ENCODE data around the gene AMPD1. TPM values are rescaled to one million over a fixed set of nuclear protein-coding genes. Genes with fewer than 3 reads are reported as not detected.

AMPD1 gene
- total RNA-seq, 1 experiment from 2014 or later = not detected

DNA sequence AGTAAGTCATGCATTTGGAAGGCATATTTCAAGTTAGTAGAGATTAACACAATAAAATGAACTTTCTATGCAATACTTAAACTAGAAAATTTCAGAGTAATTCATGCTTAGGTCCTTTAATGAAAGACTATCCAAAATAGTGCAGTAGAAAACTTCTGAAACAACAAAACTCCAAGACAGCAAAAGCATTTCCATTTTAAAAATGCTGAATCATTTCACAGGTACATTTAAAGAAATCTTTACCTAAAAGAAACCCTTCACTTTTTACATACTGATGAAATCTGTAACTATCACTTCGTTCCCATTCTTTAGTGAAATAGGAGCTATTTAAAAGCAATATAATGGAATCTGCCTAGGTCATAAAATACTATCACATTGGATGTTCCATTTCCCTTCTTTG, 45.0 kb upstream of the AMPD1 start:
- Histone ChIP-seq H3K23me2 (ENCODE audit: insufficient read length, low read depth, low read length, poor library complexity, severe bottlenecking) (no peaks in the 10 kb centered on the region), H2AK5ac (ENCODE audit: insufficient read length, low read length) (no peak overlapping the region), H3K18ac (ENCODE audit: insufficient read length, low read depth, low read length) (no peak overlapping the region), H3K4me2 (ENCODE audit: insufficient read depth, insufficient read length, low read length) (no peak overlapping the region), H3K9ac (ENCODE audit: extremely low read depth, insufficient read length, low read length) (no peak overlapping the region), H3T11ph (ENCODE audit: low read length) (no peak overlapping the region), H2BK20ac (ENCODE audit: low read depth, low read length, poor library complexity, severe bottlenecking) (no peak overlapping the region), H3K79me1 (ENCODE audit: insufficient read depth, low read depth, low read length, poor library complexity, severe bottlenecking) (peaks cover 7% of the 10 kb centered on the region), H4K5ac (ENCODE audit: insufficient read length, low read depth, low read length) (no peak overlapping the region), H4K20me1 (ENCODE audit: control insufficient read depth, insufficient read depth, insufficient read length) (no peaks in the 10 kb centered on the region), H3K4me1 (ENCODE audit: insufficient read depth, low read length) (no peaks in the 10 kb centered on the region), H3K23ac (ENCODE audit: insufficient read length, low read depth, low read length) (no peak overlapping the region), H2BK5ac (ENCODE audit: insufficient read length, low read length) (no peak overlapping the region), H2BK12ac (ENCODE audit: insufficient read length, low read depth, low read length) (no peak overlapping the region), H3K79me2 (ENCODE audit: insufficient read depth, low read length) (peaks cover 25% of the 10 kb centered on the region; the same call in 1 of the 2 replicates), H3K14ac (ENCODE audit: insufficient read depth, low read length) (no peak overlapping the region), H3K27ac (ENCODE audit: insufficient read length, low read depth, low read length) (no peak overlapping the region), H3K27me3 (ENCODE audit: insufficient read depth, low read length) (no peaks in the 10 kb centered on the region), H4K91ac (ENCODE audit: insufficient read length, low read depth, low read length) (no peak overlapping the region), H3K9me3 (ENCODE audit: control insufficient read depth, low read depth, low read length) (no peaks in the 10 kb centered on the region), H2BK15ac (ENCODE audit: low read depth, low read length) (no peak overlapping the region), H3K56ac (ENCODE audit: insufficient read length, low read depth, low read length) (no peak overlapping the region), H4K8ac (replicated peaks; ENCODE audit: insufficient read length, low read depth, low read length) (no peak overlapping the region), H2AFZ (ENCODE audit: low read length) (no peak overlapping the region), H3K4ac (ENCODE audit: low read depth, low read length) (no peak overlapping the region), H2BK120ac (ENCODE audit: low read depth, low read length, poor library complexity, severe bottlenecking) (no peak overlapping the region)
- no peak for DNase-seq
- no peaks in the 10 kb centered on the region for H3K4me1 Mint-ChIP-seq
- peaks cover 45 to 76% (median 66%) of the 10 kb centered on the region in 3 experiments for H3K36me3 Mint-ChIP-seq (ENCODE audit: insufficient read depth in 1 of 3, low read depth in 3 of 3)
- no CpG with 5 or more reads among the region's 1 CpG for WGBS (ENCODE audit: extremely low coverage, insufficient read length, low lambda C conversion rate)
- no peaks in the 10 kb centered on the region for H3K27me3 Mint-ChIP-seq (ENCODE audit: low read depth)
- TF ChIP-seq, protein P1, sequence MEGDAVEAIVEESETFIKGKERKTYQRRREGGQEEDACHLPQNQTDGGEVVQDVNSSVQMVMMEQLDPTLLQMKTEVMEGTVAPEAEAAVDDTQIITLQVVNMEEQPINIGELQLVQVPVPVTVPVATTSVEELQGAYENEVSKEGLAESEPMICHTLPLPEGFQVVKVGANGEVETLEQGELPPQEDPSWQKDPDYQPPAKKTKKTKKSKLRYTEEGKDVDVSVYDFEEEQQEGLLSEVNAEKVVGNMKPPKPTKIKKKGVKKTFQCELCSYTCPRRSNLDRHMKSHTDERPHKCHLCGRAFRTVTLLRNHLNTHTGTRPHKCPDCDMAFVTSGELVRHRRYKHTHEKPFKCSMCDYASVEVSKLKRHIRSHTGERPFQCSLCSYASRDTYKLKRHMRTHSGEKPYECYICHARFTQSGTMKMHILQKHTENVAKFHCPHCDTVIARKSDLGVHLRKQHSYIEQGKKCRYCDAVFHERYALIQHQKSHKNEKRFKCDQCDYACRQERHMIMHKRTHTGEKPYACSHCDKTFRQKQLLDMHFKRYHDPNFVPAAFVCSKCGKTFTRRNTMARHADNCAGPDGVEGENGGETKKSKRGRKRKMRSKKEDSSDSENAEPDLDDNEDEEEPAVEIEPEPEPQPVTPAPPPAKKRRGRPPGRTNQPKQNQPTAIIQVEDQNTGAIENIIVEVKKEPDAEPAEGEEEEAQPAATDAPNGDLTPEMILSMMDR (conservative IDR thresholded peaks at IDR 0.05) = no peak
- H3K27ac Mint-ChIP-seq = no peak overlapping the region; a peak in 1 of 7 replicates
- H3K4me3 Mint-ChIP-seq = no peak overlapping the region
- no peaks in the 10 kb centered on the region for H3K9me3 Mint-ChIP-seq
